GM12878 (cell line): Measurements from ENCODE around the gene ARRDC4. TPM values are rescaled to one million over a fixed set of nuclear protein-coding genes. Genes with fewer than 3 reads are reported as not detected.

Experiments
- ATAC-seq: fragments of 200-7000 bp; cut with Tn5 transposase; 3 replicates; pipeline ENCODE4 v1.9.1; 2020; ENCODE audit warnings: mild to moderate bottlenecking, moderate library complexity
- BruUV-seq: library from RNA; stranded (reverse); fragments of 400-500 nt; replicated peaks from 2 replicates; lab custom pipeline; 2021; lab: Mats Ljungman, UMichigan
- CTCF ChIA-PET: fragments of 300-600 bp; sonication (Branson Sonifier 250); formaldehyde crosslinking; extraction: SDS; loops from one replicate; lab custom pipeline; 2021; ENCODE audit warnings: inconsistent platforms; lab: Yijun Ruan, JAX
- POLR2A ChIA-PET: fragments of 350-600 bp; formaldehyde crosslinking; extraction: SDS; loops from one replicate; lab custom pipeline; 2021; ENCODE audit warnings: inconsistent platforms; lab: Charles Lee
- RAD21 ChIA-PET: fragments of 300-600 bp; sonication (Branson Sonifier 250); formaldehyde crosslinking; loops from one replicate; lab custom pipeline; 2023; ENCODE audit warnings: antibody characterized with exemption; ENCODE audit not compliant: unreplicated experiment; lab: Charles Lee
- SMC1A ChIA-PET: fragments of 300-600 bp; sonication (Branson Sonifier 250); formaldehyde crosslinking; loops from one replicate; lab custom pipeline; 2023; ENCODE audit not compliant: unreplicated experiment, uncharacterized antibody; lab: Charles Lee
- DNase-seq: peaks from one replicate; pipeline ENCODE4 v3.0.0-alpha.2; 2011; ENCODE audit warnings: low read depth, low spot score
- FAIRE-seq: peaks from 3 replicates; lab custom pipeline; 2011; peaks lifted over from hg19 to GRCh38; lab: Jason Lieb, UNC
- H2AFZ ChIP-seq: 2 replicates; pipeline ENCODE4 v1.6.0; 2011; ENCODE audit warnings: low read depth, low read length, control low read depth; ENCODE audit not compliant: control insufficient read depth
- H3K27ac ChIP-seq: 2 replicates; pipeline ENCODE4 v1.5.1; 2011; ENCODE audit warnings: control low read depth; ENCODE audit not compliant: control insufficient read depth, insufficient read depth
- H3K27me3 ChIP-seq, 2 experiments: replicated peaks in 1 of 2; 2 replicates each; pipeline versions ENCODE4 v1.6.0 to v1.6.1; 2011; ENCODE audit warnings: low read length in 1 of 2; ENCODE audit not compliant: control insufficient read depth in 2 of 2, insufficient read depth in 2 of 2
- H3K36me3 ChIP-seq, 2 experiments: 2 replicates each; pipeline ENCODE4 v1.5.1; 2011; ENCODE audit warnings: low read length in 1 of 2; ENCODE audit not compliant: control insufficient read depth in 2 of 2, insufficient read depth in 2 of 2
- H3K4me1 ChIP-seq: 2 replicates; pipeline ENCODE4 v1.6.1; 2011; ENCODE audit warnings: mild to moderate bottlenecking, low read length, moderate library complexity, mixed read lengths; ENCODE audit not compliant: control insufficient read depth, insufficient read depth
- H3K4me2 ChIP-seq: 2 replicates; pipeline ENCODE4 v1.6.0; 2011; ENCODE audit warnings: control low read depth; ENCODE audit not compliant: control insufficient read depth, insufficient read depth
- H3K4me3 ChIP-seq: fragments of 200-600 bp; sonication (generic); 2 replicates; pipeline ENCODE4 v1.5.1; 2016
- H3K79me2 ChIP-seq: 2 replicates; pipeline ENCODE4 v1.6.0; 2011; ENCODE audit warnings: low read length; ENCODE audit not compliant: control insufficient read depth, insufficient read depth
- H3K9ac ChIP-seq: 2 replicates; pipeline ENCODE4 v1.8.0; 2011; ENCODE audit warnings: low read length, control low read depth, mixed read lengths; ENCODE audit not compliant: control insufficient read depth, insufficient read depth
- H3K9me3 ChIP-seq: replicated peaks from 3 replicates; pipeline ENCODE4 v1.5.1; 2011; ENCODE audit warnings: mild to moderate bottlenecking, low read length; ENCODE audit not compliant: control insufficient read depth, insufficient read depth
- H4K20me1 ChIP-seq: 2 replicates; pipeline ENCODE4 v1.6.0; 2011; ENCODE audit not compliant: control insufficient read depth, insufficient read depth
- ASH2L ChIP-seq: fragments of 300-600, 200-600 bp; sonication (generic); IDR thresholded peaks from 2 replicates; pipeline ENCODE4 v1.6.1; 2017; ENCODE audit warnings: low read depth, mild to moderate bottlenecking, borderline replicate concordance
- BACH1 ChIP-seq: fragments of 450-650 bp; IDR thresholded peaks from 2 replicates; pipeline ENCODE4 v1.6.1; 2017; ENCODE audit warnings: mild to moderate bottlenecking, borderline replicate concordance
- EED ChIP-seq: sonication (generic); IDR thresholded peaks from 2 replicates; pipeline ENCODE4 v1.6.1; 2016; ENCODE audit warnings: antibody characterized with exemption, low read depth
- EP300 ChIP-seq, 2 experiments: fragments of 150-350 bp in 1 of 2; IDR thresholded peaks; 2 replicates each; pipeline ENCODE4 v1.6.1; 2011 to 2012; ENCODE audit warnings: low read depth in 2 of 2, low read length in 2 of 2, borderline replicate concordance in 1 of 2, improper control_type of control experiment in 1 of 2, inconsistent platforms in 1 of 2; ENCODE audit not compliant: control insufficient read depth in 1 of 2
- ESRRA ChIP-seq: IDR thresholded peaks from 2 replicates; pipeline ENCODE4 v1.6.1; 2012; ENCODE audit warnings: mild to moderate bottlenecking, low read length, improper control_type of control experiment
- GABPA ChIP-seq: IDR thresholded peaks from 2 replicates; pipeline ENCODE4 v1.6.1; 2014; ENCODE audit warnings: antibody characterized with exemption, low read depth, mild to moderate bottlenecking, inconsistent platforms
- JUNB ChIP-seq: IDR thresholded peaks from 2 replicates; pipeline ENCODE4 v1.6.1; 2016; ENCODE audit warnings: antibody characterized with exemption, mild to moderate bottlenecking
- POLR2AphosphoS2 ChIP-seq: IDR thresholded peaks from 2 replicates; pipeline ENCODE4 v1.6.1; 2011; ENCODE audit warnings: low read depth, mild to moderate bottlenecking, low read length, improper control_type of control experiment, moderate library complexity
- REST ChIP-seq: IDR thresholded peaks from 2 replicates; pipeline ENCODE4 v1.6.1; 2012; ENCODE audit warnings: mild to moderate bottlenecking, low read depth, low read length
- SMAD1 ChIP-seq: fragments of 450-650 bp; IDR thresholded peaks from 2 replicates; pipeline ENCODE4 v1.6.1; 2018; ENCODE audit warnings: mild to moderate bottlenecking, low read depth; ENCODE audit not compliant: partially characterized antibody
- SPI1 ChIP-seq: IDR thresholded peaks from 2 replicates; pipeline ENCODE4 v1.6.1; 2011; ENCODE audit warnings: low read depth, mild to moderate bottlenecking, low read length, moderate library complexity, borderline replicate concordance; ENCODE audit not compliant: insufficient read depth
- WGBS: methylation state at CpG from one replicate; pipeline ENCODE4 v1.1.6; 2016; ENCODE audit warnings: low lambda C conversion rate; ENCODE audit not compliant: insufficient replicate concordance, insufficient coverage; ENCODE audit errors: missing lambda C conversion rate; 5-methylcytosine and 5-hydroxymethylcytosine counted together
- in situ Hi-C: fragments of 300-500 bp; cut with MboI; formaldehyde crosslinking; loops from 9 replicates; pipeline ENCODE4 v1.14.3; 2018; ENCODE audit warnings: mixed read lengths
- intact Hi-C: fragments of 100-400 bp; cut with micrococcal nuclease; formaldehyde crosslinking; loops from one replicate; pipeline ENCODE4 v1.14.2; 2022; ENCODE audit not compliant: unreplicated experiment
- polyA plus RNA-seq, 11 experiments: library from polyadenylated mRNA; depleted of rRNA in 4 of 11; unstranded in 6 of 11; stranded (reverse) in 5 of 11; fragments of >200 nt; fragmentation: Nextera tagmentation in 4 of 11; fragmentation: Illumina TruSeq in 1 of 11; extraction: Ambion mirVana in 4 of 11; extraction: Trizol in 1 of 11; gene quantifications; 1 replicate in 1 of 11; 2 replicates in 10 of 11; pipeline versions ENCODE4 v1.2.1 to v1.2.3, GENCODE V29; 2011 to 2016; ENCODE audit warnings: inconsistent platforms in 2 of 11, missing spikeins in 2 of 11, low read depth in 1 of 11
- total RNA-seq, 4 experiments: library from RNA; depleted of rRNA in 3 of 4; stranded (reverse); fragments of >200 nt in 3 of 4; fragmentation: Illumina TruSeq in 1 of 4; extraction: Trizol in 1 of 4; gene quantifications; 2 replicates each; pipeline versions ENCODE4 v1.2.1 to v1.2.3, GENCODE V29; 2013 to 2021
- TF ChIP-seq, protein P1 (sequence below): IDR thresholded peaks from 2 replicates; pipeline ENCODE4 v1.6.1; 2011; ENCODE audit warnings: borderline replicate concordance, low read depth, mild to moderate bottlenecking, moderate library complexity, mixed read lengths, low read length; ENCODE audit not compliant: insufficient read depth; ENCODE audit errors: extremely low read length

Gene ARRDC4
- total and polyA plus RNA-seq, 10 of the 15 experiments (the other 5 are each of a cell fraction or from before 2014, with no cell fraction given), result 0.03 to 0.54 (median 0.07) TPM

GRCh38 chr15:98017150-98017964, 56.9 kb downstream of the ARRDC4 start (continued):
- TF ChIP-seq REST, result no peak

- Histone ChIP-seq H3K9ac (no peak overlapping the region), H3K4me1 (no peaks in the 10 kb centered on the region), H3K27ac (no peak overlapping the region), H3K79me2 (no peaks in the 10 kb centered on the region), H2AFZ (no peak overlapping the region), H3K4me2 (no peak overlapping the region), H3K36me3 (no peaks in the 10 kb centered on the region), H3K9me3 (no peaks in the 10 kb centered on the region), H3K27me3 (no peaks in the 10 kb centered on the region), H3K4me3 (no peak overlapping the region), H4K20me1 (no peaks in the 10 kb centered on the region)
- no TSS peak for BruUV-seq
- ChIA-PET RAD21 (no interaction called here), POLR2A (no interaction called here), SMC1A (no interaction called here), CTCF (interaction anchor here (1.1 kb wide), 1 partner anchor 44 kb away, joined by 3 read pairs; no protein-coding TSS in a partner anchor)
- intact Hi-C loops (no loop called here), in situ Hi-C loops (no loop called here)
- no peak for ATAC-seq
- FAIRE-seq, result no peak
- no peak for DNase-seq
- 4% methylated on average over 6 of the region's 6 CpGs for WGBS
- TF ChIP-seq BACH1 (no peak), POLR2AphosphoS2 (no peak), SPI1 (no peak), REST (no peak), EP300 (IDR thresholded peaks at IDR 0.05; ENCODE audit: borderline replicate concordance in 1 of 2, control insufficient read depth in 1 of 2, low read depth in 2 of 2, low read length in 2 of 2) (no peak), ASH2L (no peak), SMAD1 (no peak), ESRRA (no peak), JUNB (no peak), GABPA (no peak), EED (no peak)
- TF ChIP-seq, protein P1, sequence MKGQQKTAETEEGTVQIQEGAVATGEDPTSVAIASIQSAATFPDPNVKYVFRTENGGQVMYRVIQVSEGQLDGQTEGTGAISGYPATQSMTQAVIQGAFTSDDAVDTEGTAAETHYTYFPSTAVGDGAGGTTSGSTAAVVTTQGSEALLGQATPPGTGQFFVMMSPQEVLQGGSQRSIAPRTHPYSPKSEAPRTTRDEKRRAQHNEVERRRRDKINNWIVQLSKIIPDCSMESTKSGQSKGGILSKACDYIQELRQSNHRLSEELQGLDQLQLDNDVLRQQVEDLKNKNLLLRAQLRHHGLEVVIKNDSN, result no peak
These were observed 58.4 kb downstream of the ARRDC4 start for GRCh38 chr15:98018761-98019351.
